ENCODE data around the gene ELF3. TPM values are rescaled to one million over a fixed set of nuclear protein-coding genes. Genes with fewer than 3 reads are reported as not detected.

The ELF3 gene
- total RNA-seq, 2 donors from 2014 or later: 0.84 to 0.98 TPM

- DNase-seq (ENCODE audit: low spot score): no peak
- Mint-ChIP-seq H3K36me3 (peaks cover 20% of the 10 kb centered on the region), H3K9me3 (no peaks in the 10 kb centered on the region), H3K4me3 (no peak overlapping the region), H3K4me1 (ENCODE audit: low read depth in 2 of 2) (peaks cover 3 to 4% of the 10 kb centered on the region in 2 donors), H3K27me3 (no peaks in the 10 kb centered on the region), H3K27ac (peak overlapping the region in 1 of 2 donors; percentile 15)
- no peak for ATAC-seq
Observed at GRCh38 chr1:201989354-201990128, 20.8 kb upstream of the ELF3 start.

GRCh38 chr1:201990427-201990826, 20.0 kb upstream of the ELF3 start:
- ATAC-seq: no peak
- H3K27me3 Mint-ChIP-seq: no peaks in the 10 kb centered on the region

GRCh38 chr1:201999625-202000238, 10.7 kb upstream of the ELF3 start:
- Mint-ChIP-seq H3K27ac (no peak overlapping the region), H3K36me3 (peaks cover 11% of the 10 kb centered on the region), H3K4me3 (no peak overlapping the region), H3K27me3 (no peaks in the 10 kb centered on the region), H3K9me3 (no peaks in the 10 kb centered on the region), H3K4me1 (ENCODE audit: low read depth in 2 of 2) (peaks cover 0 to 2% of the 10 kb centered on the region in 2 donors)
- ATAC-seq: peak in 1 of 2 donors; percentile 62
- DNase-seq (ENCODE audit: low spot score): no peak

More at GRCh38 chr1:201990427-201990826, 20.0 kb upstream of the ELF3 start:
- Mint-ChIP-seq H3K36me3 (peaks cover 20% of the 10 kb centered on the region), H3K9me3 (no peaks in the 10 kb centered on the region), H3K4me3 (no peak overlapping the region), H3K27ac (peak overlapping the region in 1 of 2 donors; percentile 15), H3K4me1 (ENCODE audit: low read depth in 2 of 2) (peaks cover 0 to 4% of the 10 kb centered on the region in 2 donors)
- no peak for DNase-seq (ENCODE audit: low spot score)

- H3K36me3 Mint-ChIP-seq: peaks cover 5% of the 10 kb centered on the region
- no peaks in the 10 kb centered on the region for H3K27me3 Mint-ChIP-seq
- DNase-seq (ENCODE audit: low spot score) (no peak), ATAC-seq (no peak)
- H3K4me1 Mint-ChIP-seq (ENCODE audit: low read depth in 2 of 2): peaks cover 0 to 2% of the 10 kb centered on the region in 2 donors
- H3K4me3 Mint-ChIP-seq: no peak overlapping the region
- no peak overlapping the region for H3K27ac Mint-ChIP-seq
- H3K9me3 Mint-ChIP-seq: no peaks in the 10 kb centered on the region
Observed at GRCh38 chr1:202002507-202002906, 7.9 kb upstream of the ELF3 start.

- DNase-seq (ENCODE audit: low spot score) (no peak), ATAC-seq (no peak)
- Mint-ChIP-seq H3K4me3 (no peak overlapping the region), H3K27me3 (no peaks in the 10 kb centered on the region), H3K4me1 (ENCODE audit: low read depth in 2 of 2) (peaks cover 0 to 5% of the 10 kb centered on the region in 2 donors), H3K36me3 (peaks cover 5% of the 10 kb centered on the region), H3K27ac (no peak overlapping the region), H3K9me3 (no peaks in the 10 kb centered on the region)
Observed at GRCh38 chr1:202004711-202005110, 5.7 kb upstream of the ELF3 start.

- ATAC-seq: no peak
- H3K36me3 Mint-ChIP-seq: no peaks in the 10 kb centered on the region
- no peak overlapping the region for H3K4me3 Mint-ChIP-seq
- H3K4me1 Mint-ChIP-seq (ENCODE audit: low read depth in 2 of 2): peaks cover 0 to 3% of the 10 kb centered on the region in 2 donors
- no peaks in the 10 kb centered on the region for H3K27me3 Mint-ChIP-seq
- no peak for DNase-seq (ENCODE audit: low spot score)
- H3K9me3 Mint-ChIP-seq: no peaks in the 10 kb centered on the region
- H3K27ac Mint-ChIP-seq: no peak overlapping the region
Observed at GRCh38 chr1:202005958-202006357, 4.4 kb upstream of the ELF3 start.

- no peaks in the 10 kb centered on the region for H3K27me3 Mint-ChIP-seq
- H3K4me3 Mint-ChIP-seq: no peak overlapping the region
- H3K9me3 Mint-ChIP-seq: no peaks in the 10 kb centered on the region
- H3K4me1 Mint-ChIP-seq (ENCODE audit: low read depth in 2 of 2): peaks cover 0 to 3% of the 10 kb centered on the region in 2 donors
- H3K36me3 Mint-ChIP-seq: no peaks in the 10 kb centered on the region
- no peak overlapping the region for H3K27ac Mint-ChIP-seq
- no peak for DNase-seq (ENCODE audit: low spot score)
- no peak for ATAC-seq
Observed at GRCh38 chr1:202007304-202007703, 3.1 kb upstream of the ELF3 start.

GRCh38 chr1:202007805-202008489, 2.4 kb upstream of the ELF3 start:
- Mint-ChIP-seq H3K27ac (no peak overlapping the region), H3K36me3 (no peaks in the 10 kb centered on the region), H3K27me3 (no peaks in the 10 kb centered on the region), H3K4me3 (no peak overlapping the region), H3K4me1 (ENCODE audit: low read depth in 2 of 2) (peaks cover 0 to 3% of the 10 kb centered on the region in 2 donors), H3K9me3 (no peaks in the 10 kb centered on the region)
- DNase-seq (ENCODE audit: low spot score): no peak
- ATAC-seq: no peak

GRCh38 chr1:202009326-202010179, 834 bp upstream of the ELF3 start:
- ATAC-seq: peak; percentile 51 to 64
- Mint-ChIP-seq H3K27me3 (no peaks in the 10 kb centered on the region), H3K36me3 (no peaks in the 10 kb centered on the region), H3K27ac (no peak overlapping the region), H3K4me1 (ENCODE audit: low read depth in 2 of 2) (peaks cover 0 to 3% of the 10 kb centered on the region in 2 donors), H3K9me3 (no peaks in the 10 kb centered on the region), H3K4me3 (no peak overlapping the region)
- no peak for DNase-seq (ENCODE audit: low spot score)

GRCh38 chr1:202011994-202012393, 1.6 kb downstream of the ELF3 start:
- ATAC-seq (no peak), DNase-seq (ENCODE audit: low spot score) (no peak)
- peaks cover 0 to 3% of the 10 kb centered on the region in 2 donors for H3K4me1 Mint-ChIP-seq (ENCODE audit: low read depth in 2 of 2)
- no peaks in the 10 kb centered on the region for H3K36me3 Mint-ChIP-seq
- H3K27me3 Mint-ChIP-seq: no peaks in the 10 kb centered on the region
- H3K9me3 Mint-ChIP-seq: no peaks in the 10 kb centered on the region
- H3K27ac Mint-ChIP-seq: no peak overlapping the region
- H3K4me3 Mint-ChIP-seq: no peak overlapping the region

- H3K4me3 Mint-ChIP-seq: no peak overlapping the region
- H3K27ac Mint-ChIP-seq: no peak overlapping the region
- peaks cover 0 to 3% of the 10 kb centered on the region in 2 donors for H3K4me1 Mint-ChIP-seq (ENCODE audit: low read depth in 2 of 2)
- no peaks in the 10 kb centered on the region for H3K36me3 Mint-ChIP-seq
- no peak for ATAC-seq
- DNase-seq (ENCODE audit: low spot score): no peak
- no peaks in the 10 kb centered on the region for H3K27me3 Mint-ChIP-seq
- H3K9me3 Mint-ChIP-seq: no peaks in the 10 kb centered on the region
Observed at GRCh38 chr1:202012544-202013478, 2.4 kb downstream of the ELF3 start.

GRCh38 chr1:202013603-202014002, 3.2 kb downstream of the ELF3 start:
- DNase-seq (ENCODE audit: low spot score): no peak
- no peak overlapping the region for H3K27ac Mint-ChIP-seq

More at GRCh38 chr1:202013603-202014002, 3.2 kb downstream of the ELF3 start:
- ATAC-seq: no peak
- Mint-ChIP-seq H3K36me3 (no peaks in the 10 kb centered on the region), H3K9me3 (no peaks in the 10 kb centered on the region), H3K27me3 (peaks cover 0 to under 1% of the 10 kb centered on the region in 2 donors), H3K4me3 (no peak overlapping the region), H3K4me1 (ENCODE audit: low read depth in 2 of 2) (peaks cover 0 to 3% of the 10 kb centered on the region in 2 donors)
